Fibroblast of skin of right quadriceps (primary cell): ENCODE data around the gene MARCHF2.
"Not testable (repeated sequence)": the region's sequence is repeated elsewhere in the genome, so short reads cannot be mapped to it uniquely, and the experiment has no call there.

Experiments used
- DNase-seq: peaks from one replicate; pipeline ENCODE4 v3.0.0-alpha.2; 2013

MARCHF2 gene

GRCh38 chr19:8387688-8388611 lies 25.2 kb upstream of the MARCHF2 start:
- DNase-seq, result no peak

DNA sequence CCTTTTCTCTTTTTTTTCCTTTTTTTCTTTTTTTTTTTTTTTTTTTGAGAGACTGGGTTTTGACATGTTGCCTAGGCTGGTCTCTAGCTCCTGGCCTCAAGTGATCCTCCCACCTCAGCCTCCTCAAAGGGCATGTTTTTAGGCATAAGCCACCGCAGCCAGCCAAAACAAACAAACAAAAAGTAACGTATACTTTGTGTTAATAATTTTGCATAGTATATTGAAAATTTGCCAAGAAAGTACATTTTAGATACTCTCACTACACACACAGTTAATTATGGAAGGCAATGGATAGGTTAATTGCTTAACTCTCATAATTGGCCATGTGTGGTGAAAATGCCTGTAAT lies 24.5 kb upstream of the MARCHF2 start:
- no peak for DNase-seq

DNA sequence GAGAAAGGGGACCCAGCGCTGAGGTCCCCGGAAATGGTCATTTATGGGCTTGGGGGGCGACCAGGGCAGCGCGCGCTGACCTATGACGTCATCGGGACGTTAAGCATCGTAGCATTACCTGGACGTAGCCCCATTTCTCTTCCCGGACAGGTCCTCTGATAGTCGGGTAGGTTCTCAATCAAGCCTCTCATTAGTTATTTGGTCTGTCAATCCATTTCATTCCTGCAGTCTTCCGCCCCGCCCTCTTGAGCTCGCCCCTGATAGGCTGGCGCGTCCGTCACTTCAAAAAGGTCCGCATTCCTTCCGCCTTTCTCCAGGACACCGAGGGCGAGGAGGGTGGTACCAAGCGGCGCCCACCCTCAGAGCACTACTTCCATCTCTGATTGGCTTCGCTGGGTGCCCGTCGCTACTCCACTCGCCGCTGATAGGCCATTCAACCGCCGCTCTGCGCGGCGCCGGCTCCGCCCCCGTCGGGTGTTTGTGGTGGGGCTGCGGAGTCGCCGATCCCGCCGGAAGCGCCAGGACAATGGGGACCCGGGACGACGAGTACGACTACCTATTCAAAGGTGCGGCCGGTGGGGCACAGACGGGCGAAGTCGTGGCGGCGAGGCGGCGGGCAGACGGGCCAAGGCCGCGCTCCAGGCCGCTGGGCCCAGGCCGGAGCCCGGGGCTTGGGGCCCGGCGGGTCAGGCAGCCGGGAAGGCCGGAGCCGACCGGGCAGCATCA lies 23.1 kb upstream of the MARCHF2 start, which contains the start of gene RAB11B:
Gene RAB11B (plus strand): TSS at position 470 of the 726 bp plus-strand sequence. CDS start 57 bp downstream, at position 527.
- peak; percentile 100 for DNase-seq

GRCh38 chr19:8390617-8390981 lies 22.5 kb upstream of the MARCHF2 start:
- peak; percentile 91 for DNase-seq

DNA sequence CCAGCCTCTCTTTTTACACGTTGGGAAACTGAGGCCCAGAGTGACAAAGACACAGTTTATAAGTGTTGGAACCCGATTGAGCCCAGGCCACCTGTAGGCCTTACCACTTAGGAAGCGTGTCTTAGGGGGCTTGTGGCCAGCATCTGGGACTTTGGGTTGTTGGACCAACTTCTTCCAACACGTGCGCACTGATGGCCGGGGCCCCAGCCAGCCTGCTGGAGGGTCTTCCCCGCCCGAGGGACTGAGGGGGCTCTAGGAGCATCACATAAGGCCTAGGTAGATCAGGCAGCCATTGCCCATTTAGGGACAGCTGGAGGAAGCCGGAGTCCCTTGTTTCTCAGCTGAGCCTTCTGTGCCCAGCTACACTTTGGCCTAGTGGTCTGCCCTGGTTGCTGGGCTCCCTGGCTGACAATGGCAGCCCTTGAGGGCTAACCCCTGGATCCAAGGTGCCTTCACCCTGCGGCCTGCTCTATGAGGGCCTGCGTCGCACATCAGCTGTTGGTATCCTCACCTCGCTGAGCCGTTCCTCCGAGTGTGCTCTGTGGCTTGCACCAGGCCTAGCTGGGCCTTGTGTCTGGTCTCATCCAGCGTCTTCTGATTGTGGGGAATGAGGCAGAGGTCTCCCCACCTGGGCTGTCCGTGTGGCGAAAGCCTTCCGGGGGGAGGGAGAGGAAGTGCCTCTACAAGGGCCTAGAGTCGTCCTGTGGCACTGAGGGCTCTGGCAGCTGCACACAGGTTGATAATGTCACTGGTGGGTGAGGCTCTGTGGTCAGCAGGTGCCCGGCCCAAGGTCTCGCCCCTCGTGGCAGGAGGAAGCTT lies 21.7 kb upstream of the MARCHF2 start:
- DNase-seq, result no peak

DNA sequence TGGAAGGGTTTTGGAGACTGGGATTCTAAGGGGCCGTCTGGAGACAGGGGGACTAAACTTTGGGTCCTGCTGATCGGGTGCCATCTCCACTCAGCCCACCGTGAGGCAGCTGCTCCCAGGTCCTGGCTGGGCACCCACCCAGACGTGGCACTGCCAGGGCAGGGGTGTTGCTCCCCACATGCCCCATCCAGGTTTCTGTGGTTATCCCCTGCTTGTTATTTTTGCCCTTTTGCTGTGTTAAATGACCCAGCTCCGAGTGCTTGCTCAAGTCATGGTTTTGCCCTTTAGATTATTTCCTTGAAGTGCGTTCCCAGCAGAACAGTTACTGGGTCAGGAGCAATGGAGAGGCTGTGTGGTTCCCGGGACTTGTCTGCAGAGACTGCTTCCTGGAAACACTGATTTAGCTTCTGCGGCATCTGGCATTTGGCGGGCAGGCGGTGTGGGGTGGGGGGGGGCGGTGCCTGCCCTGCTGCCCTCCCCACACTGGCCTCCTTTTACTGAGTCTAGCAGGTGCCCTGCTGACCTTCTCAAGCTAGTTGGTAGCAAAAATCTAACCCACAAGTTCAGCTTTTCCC lies 21.0 kb upstream of the MARCHF2 start:
- no peak for DNase-seq

DNA sequence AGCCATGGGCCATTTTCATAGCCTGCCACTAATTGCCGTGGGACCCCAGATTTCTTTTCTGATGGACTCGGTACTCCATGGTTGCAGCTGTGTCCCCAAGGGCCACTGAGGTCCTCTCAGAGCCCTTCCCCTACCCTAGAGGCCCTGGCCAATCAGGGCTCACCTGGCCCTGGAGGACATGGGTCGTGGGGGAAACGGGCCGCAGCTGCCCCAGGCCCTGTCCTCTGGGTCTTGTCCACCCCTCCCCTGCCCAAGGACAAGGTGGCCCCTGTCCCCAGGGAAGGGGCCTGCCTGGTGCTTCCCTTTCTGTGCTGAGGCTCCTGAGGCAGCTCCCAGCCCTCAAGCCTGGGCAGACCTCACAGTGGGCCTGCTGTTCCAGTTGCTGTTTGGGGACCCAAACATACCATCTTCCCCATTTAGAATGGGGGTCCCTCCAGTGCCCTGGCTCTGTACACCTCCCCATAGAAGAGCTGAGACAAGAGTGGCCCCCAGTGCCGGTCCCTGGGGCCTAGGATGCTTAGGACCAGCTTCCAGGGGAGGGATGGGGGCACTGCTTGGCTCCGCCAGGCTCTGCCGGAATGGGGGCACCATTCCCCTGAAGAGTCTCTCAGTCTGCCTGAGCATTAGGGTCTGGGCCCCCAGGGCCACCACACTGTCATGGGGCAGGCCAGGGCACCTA lies 19.8 kb upstream of the MARCHF2 start:
- DNase-seq, result no peak

- no peak for DNase-seq
These were observed 19.2 kb upstream of the MARCHF2 start for GRCh38 chr19:8393871-8394250.

DNA sequence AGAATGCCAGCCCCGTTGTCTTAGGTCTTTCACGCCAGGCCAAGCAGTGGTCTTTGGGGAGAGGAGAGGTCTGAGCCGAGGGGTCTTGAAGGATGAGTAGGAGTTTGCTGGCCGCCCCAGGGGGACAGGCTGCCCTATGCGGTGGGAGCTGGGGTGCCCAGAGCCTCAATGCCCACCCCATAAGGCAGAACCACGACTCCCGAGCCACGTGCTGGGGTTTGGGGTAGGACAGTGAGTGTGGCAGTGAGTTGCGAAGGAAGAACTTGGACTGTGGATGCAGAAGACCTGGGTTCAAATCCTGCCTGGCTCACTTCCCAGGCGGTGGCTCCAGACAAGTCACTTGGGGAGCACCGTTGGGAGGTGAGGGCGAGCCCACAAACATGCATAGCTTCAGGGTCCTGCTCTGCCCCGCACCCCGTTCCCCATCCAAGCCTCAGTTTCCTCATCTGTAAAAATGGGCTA lies 17.5 kb upstream of the MARCHF2 start:
- no peak for DNase-seq

GRCh38 chr19:8396185-8396562 lies 16.9 kb upstream of the MARCHF2 start:
- DNase-seq, result no peak

DNA sequence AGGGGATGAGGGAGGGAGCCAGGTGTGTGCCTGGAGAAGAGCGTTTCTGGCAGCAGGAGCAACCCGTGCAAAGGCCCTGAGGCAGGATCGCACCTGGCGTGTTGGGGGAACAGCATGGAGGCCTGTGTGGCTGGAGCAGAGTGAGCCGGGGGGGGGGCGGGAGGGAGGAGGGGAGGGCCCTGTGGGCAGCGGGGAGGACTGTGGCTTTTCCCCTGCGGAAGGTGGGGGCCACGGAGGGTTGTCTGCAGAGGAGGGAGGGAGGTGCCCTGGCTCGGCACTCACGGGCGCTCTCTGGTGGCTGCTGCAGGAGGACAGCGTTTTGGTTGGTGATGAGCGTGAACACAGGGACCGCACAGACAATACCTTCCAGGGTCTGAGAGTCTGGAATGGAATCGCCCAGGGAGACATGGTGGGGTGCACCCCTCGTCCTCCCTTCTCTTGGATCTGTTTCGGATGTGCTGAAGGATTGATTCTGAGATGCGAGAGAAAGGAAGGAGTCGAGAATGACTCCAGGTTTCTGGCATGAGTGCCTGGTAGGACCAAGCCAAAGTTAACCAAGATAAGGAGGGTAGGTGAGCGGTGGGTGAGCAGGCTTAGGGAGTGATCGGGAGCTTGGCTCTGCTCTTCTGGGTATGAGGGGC lies 16.4 kb upstream of the MARCHF2 start:
- DNase-seq, result peak; percentile 47

- no peak for DNase-seq
These were observed 15.8 kb upstream of the MARCHF2 start for GRCh38 chr19:8397271-8397670.

- DNase-seq, result no peak
These were observed 15.3 kb upstream of the MARCHF2 start for GRCh38 chr19:8397746-8398310.

DNA sequence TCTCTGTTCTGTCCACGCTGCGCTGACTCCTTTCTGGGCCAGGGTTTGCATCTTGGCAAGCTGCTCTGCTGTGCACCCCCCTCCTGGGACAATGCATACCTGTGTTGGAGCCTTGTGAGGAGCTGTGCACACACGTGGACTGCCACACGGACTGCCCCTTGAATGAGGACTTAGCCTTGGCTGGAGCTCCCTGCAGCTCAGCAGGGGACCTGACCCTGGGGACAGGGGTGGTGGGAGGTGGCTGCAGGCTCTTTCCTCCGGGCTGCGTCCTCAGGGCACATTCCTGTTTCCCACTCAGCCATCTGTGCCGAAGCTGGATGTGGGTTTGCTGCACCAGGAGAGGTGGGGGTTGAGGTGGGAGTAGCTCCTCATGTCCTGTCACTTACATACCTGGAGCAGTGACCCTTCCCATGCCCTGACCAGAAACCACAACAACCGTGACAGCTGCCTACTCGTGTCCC lies 14.8 kb upstream of the MARCHF2 start:
- DNase-seq, result no peak

DNA sequence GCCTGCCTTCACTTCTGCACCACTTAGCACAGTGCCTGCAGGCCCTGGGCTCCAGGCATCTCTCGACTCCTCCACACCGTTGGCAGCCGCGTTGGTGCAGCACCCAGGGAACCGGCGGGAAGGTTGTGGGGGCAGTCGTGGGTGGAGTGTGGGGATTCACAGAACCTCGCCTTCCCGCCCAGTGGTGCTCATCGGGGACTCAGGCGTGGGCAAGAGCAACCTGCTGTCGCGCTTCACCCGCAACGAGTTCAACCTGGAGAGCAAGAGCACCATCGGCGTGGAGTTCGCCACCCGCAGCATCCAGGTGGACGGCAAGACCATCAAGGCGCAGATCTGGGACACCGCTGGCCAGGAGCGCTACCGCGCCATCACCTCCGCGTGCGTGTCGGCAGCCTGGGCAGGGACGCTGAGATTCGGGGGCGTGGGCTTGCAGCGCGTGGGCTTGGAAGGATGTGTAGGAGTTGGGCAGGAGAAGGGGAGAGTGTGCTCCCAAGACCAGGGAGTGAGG lies 13.4 kb upstream of the MARCHF2 start:
- no peak for DNase-seq

DNA sequence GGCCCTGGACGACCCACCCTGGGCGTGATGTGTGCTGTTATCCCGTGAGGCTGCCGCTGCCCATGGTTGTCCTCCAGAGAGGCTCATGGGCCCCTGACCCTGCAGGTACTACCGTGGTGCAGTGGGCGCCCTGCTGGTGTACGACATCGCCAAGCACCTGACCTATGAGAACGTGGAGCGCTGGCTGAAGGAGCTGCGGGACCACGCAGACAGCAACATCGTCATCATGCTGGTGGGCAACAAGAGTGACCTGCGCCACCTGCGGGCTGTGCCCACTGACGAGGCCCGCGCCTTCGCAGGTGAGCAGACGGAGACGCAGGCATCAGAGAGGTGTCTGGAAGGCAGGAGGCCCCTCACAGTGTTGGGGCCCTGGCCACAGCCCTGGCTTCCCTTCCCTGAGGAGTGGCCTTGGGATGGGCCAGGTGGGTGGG lies 11.1 kb upstream of the MARCHF2 start:
- no peak for DNase-seq

- DNase-seq, result no peak
These were observed 9.8 kb upstream of the MARCHF2 start for GRCh38 chr19:8403098-8403819.

DNA sequence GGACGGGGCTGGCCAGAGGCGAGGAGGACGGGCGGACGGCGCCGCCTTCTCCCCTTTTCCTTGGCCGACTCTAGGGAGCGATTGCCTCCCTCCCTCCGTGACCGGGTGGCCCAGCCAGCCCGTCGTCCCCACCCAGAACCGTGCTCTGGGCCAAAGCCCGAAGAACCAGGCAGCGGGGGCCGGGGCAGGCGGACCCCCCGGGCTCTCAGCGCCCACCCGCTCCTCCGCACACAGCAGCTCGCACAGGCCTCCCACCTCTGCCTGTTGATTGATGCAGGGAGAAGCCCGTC lies 9.3 kb upstream of the MARCHF2 start:
- DNase-seq, result no peak

GRCh38 chr19:8404391-8405151 lies 8.5 kb upstream of the MARCHF2 start:
- no peak for DNase-seq

- not testable (repeated sequence) for DNase-seq
These were observed 2.4 kb upstream of the MARCHF2 start for GRCh38 chr19:8410718-8411117.
